ENCODE data around the gene TSPYL4. TPM values are rescaled to one million over a fixed set of nuclear protein-coding genes. Genes with fewer than 3 reads are reported as not detected.

The TSPYL4 gene
- total and polyA plus RNA-seq, 11 donors, result 8.0 to 52.8 (median 30.5) TPM

DNA sequence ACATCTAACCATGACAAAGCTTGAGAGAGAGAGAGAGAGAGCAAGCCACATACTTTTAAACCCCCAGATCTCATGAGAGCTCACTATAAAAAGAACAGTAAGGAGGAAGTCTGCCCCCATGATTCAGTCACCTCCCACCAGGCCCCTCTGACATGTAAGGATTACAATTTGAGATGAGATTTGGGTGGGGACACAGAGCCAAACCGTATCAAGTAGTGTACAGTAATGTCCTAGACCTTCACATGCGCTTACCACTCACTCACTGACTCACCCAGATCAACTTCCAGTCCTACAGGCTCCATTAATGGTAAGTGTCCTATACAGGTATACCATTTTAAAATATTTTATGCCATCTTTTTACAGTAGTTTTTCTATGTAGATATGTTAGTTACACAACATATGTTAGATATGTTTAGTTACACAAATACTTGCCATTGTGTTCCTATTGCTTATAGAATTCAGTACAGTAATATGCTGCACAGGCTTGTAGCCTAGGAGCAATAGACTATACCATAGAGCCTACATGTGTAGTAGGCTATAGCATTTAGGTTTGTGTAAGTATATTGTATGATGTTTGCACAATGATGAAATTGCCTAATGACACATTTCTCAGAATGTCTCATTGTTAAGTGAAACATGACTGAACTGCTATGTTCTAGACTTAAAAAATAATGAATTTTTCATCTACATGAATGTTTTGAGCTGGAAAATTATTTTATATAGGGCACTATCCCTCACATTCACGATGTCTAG is 14.1 kb upstream of the TSPYL4 start:
- Histone ChIP-seq H3K36me3 (peaks cover 0 to 35% (median 5%) of the 10 kb centered on the region in 9 donors), H3K27ac (no peak overlapping the region), H3K4me3 (no peak overlapping the region), H3K9me3 (peaks cover 0 to 12% (median 0%) of the 10 kb centered on the region in 12 donors), H3K4me1 (peaks cover 0 to 19% (median 3%) of the 10 kb centered on the region in 12 donors), H3K27me3 (no peaks in the 10 kb centered on the region)
- WGBS, 4 donors, result 42 to 53% (median 48%) methylated on average over 3 of the region's 3 CpGs
- TF ChIP-seq, protein P1, sequence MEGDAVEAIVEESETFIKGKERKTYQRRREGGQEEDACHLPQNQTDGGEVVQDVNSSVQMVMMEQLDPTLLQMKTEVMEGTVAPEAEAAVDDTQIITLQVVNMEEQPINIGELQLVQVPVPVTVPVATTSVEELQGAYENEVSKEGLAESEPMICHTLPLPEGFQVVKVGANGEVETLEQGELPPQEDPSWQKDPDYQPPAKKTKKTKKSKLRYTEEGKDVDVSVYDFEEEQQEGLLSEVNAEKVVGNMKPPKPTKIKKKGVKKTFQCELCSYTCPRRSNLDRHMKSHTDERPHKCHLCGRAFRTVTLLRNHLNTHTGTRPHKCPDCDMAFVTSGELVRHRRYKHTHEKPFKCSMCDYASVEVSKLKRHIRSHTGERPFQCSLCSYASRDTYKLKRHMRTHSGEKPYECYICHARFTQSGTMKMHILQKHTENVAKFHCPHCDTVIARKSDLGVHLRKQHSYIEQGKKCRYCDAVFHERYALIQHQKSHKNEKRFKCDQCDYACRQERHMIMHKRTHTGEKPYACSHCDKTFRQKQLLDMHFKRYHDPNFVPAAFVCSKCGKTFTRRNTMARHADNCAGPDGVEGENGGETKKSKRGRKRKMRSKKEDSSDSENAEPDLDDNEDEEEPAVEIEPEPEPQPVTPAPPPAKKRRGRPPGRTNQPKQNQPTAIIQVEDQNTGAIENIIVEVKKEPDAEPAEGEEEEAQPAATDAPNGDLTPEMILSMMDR (IDR thresholded peaks at IDR 0.05), result no peak
- no peak for TF ChIP-seq POLR2A (IDR thresholded peaks at IDR 0.05)
- no peak for DNase-seq
- intact Hi-C loops (cut with DNase I), result loop anchor here in 3 of 10 donors (5.0 to 10.0 kb wide), 2 partner anchors 51 to 297 kb away; no protein-coding TSS in a partner anchor
- ATAC-seq, result no peak

DNA sequence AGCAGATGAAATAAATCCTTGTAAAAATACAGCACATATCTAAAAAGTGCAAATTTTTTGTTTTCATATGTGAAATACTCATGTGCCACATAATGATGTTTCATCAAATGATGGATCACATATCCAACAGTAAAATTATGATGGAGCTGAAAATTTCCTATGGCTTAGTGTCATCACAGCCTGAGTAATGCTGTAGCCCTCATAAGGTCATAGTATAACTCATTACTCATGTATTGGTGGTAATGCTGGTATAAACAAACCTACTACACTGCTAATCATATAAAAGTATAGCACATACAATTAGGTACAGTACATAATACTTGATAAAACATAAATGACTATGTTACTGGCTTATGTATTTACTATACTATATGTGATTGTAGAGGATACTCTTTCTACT is 12.9 kb upstream of the TSPYL4 start:
- intact Hi-C loops (cut with DNase I), result loop anchor here in 3 of 10 donors (5.0 to 10.0 kb wide), 2 partner anchors 50 to 298 kb away; no protein-coding TSS in a partner anchor
- Histone ChIP-seq H3K36me3 (peaks cover 0 to 26% (median 0%) of the 10 kb centered on the region in 9 donors), H3K9me3 (peaks cover 0 to 18% (median 0%) of the 10 kb centered on the region in 12 donors), H3K4me3 (no peak overlapping the region), H3K27ac (no peak overlapping the region), H3K4me1 (peaks cover 0 to 19% (median 3%) of the 10 kb centered on the region in 12 donors), H3K27me3 (no peaks in the 10 kb centered on the region)
- DNase-seq (no peak), ATAC-seq (no peak)
- TF ChIP-seq, protein P1 (IDR thresholded peaks at IDR 0.05), result no peak
- TF ChIP-seq POLR2A (IDR thresholded peaks at IDR 0.05), result no peak

DNA sequence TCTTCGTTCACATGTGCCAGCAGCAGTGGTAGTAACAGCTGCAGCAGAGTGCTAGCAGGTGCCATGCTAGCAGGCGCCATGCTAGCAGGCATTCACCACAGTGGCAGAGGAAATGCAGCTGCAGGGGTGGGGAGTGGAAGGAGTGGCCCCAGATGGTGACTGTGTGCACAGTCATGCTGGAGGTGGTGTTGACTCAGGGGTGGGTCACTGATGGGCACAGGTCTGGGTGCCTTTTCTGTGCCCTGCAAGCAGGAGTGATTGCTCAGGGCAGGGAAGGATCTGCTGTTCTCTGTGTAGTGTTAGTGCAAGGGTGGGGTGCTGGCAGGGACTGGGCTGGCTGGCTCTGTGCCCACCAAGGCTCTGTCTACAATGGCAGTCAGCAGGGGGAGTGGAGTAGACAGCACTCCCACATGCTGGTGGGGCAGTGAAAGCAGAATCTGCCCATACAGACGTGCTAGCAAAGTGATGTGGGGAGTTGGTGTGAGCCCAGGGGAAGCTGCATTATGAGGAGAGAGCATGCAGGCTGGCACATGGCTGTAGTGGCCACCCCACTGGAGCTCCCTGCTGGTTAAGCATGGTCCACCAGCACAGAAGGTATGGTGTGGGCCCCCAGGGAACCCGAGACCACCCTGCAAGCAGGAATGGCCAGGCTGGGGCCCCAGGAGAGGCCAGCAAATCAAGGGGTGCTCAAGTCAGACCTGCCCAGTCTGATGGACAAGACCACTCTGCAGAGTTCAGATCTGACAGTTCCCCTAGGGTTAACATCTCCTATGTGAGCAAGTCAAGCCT is 11.4 kb upstream of the TSPYL4 start:
- Histone ChIP-seq H3K9me3 (peaks cover 0 to 18% (median 0%) of the 10 kb centered on the region in 12 donors), H3K36me3 (peaks cover 0 to 15% (median 0%) of the 10 kb centered on the region in 9 donors), H3K4me3 (no peak overlapping the region), H3K27me3 (no peaks in the 10 kb centered on the region), H3K4me1 (peaks cover 0 to 15% (median 5%) of the 10 kb centered on the region in 12 donors), H3K27ac (no peak overlapping the region)
- intact Hi-C loops (cut with DNase I), result loop anchor here in 3 of 10 donors (5.0 to 10.0 kb wide), 2 partner anchors 48 to 300 kb away; no protein-coding TSS in a partner anchor
- peak in 3 of 5 donors; percentile 53 to 67 (median 54) for DNase-seq
- WGBS, 4 donors, result 67 to 82% (median 72%) methylated on average over 3 to 4 of the region's 4 CpGs
- ATAC-seq, result peak; percentile 60 to 84 (median 68)
- TF ChIP-seq, protein P1 (IDR thresholded peaks at IDR 0.05), result no peak
- TF ChIP-seq POLR2A (IDR thresholded peaks at IDR 0.05), result no peak

DNA sequence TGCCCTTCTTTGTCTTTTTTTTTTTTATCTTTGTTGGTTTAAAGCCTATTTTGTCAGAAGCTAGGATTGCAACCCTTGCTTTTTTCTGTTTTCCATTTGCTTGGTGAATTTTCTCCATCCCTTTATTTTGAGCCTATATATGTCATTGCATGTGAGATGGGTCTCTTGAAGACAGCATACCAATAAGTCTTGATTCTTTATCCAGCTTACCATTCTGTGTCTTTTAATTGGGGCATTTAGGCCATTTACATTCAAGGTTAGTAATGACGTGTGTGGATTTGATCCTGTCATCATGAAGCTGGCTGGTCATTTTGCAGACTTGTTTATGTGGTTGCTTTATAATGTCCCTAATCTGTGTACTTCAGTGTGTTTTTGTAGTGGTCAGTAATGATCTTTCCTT is 9.5 kb upstream of the TSPYL4 start:
- Histone ChIP-seq H3K4me3 (no peak overlapping the region), H3K4me1 (peaks cover 0 to 13% (median 1%) of the 10 kb centered on the region in 12 donors), H3K27ac (no peak overlapping the region), H3K36me3 (peaks cover 0 to 15% (median 8%) of the 10 kb centered on the region in 9 donors), H3K9me3 (peaks cover 0 to 18% (median 0%) of the 10 kb centered on the region in 12 donors), H3K27me3 (no peaks in the 10 kb centered on the region)
- TF ChIP-seq, protein P1 (IDR thresholded peaks at IDR 0.05), result no peak
- TF ChIP-seq POLR2A (IDR thresholded peaks at IDR 0.05), result no peak
- intact Hi-C loops (cut with DNase I), result loop anchor here in 2 of 10 donors (10.0 kb wide), 1 partner anchor 301 kb away; no protein-coding TSS in a partner anchor
- ATAC-seq (no peak), DNase-seq (no peak)
- 90 to 100% (median 95%) methylated on average over 1 of the region's 1 CpG for WGBS, 4 donors

Measured in heart left ventricle (tissue), 16 donors.